GM18861 (cell line): Measurements from ENCODE around the gene ATP7B.

Experiments
- ATAC-seq: cut with Tn5 transposase; IDR thresholded peaks from one replicate; pipeline ENCODE4 v1.9.1; 2021; ENCODE audit not compliant: unreplicated experiment

Gene ATP7B

GRCh38 chr13:51902776-51903175 is 108.5 kb downstream of the ATP7B start:
- no peak for ATAC-seq

DNA sequence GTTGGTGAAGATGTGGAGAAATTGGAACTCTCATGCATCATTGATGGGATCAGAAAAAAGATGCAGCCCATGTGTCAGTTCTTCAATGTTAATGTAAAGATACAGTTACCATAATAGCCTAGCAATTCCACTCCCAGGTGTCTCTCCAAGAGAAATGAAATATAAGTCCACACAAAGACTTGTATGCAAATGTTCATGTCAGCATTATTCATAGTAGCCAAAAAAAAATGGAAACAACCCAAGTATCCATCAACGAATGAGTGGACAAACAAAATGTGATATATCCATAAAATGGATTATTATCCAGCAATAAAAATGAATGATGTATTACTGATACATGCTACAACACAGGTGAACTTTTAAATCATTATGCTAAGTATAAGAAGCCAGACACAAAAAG is 110.8 kb downstream of the ATP7B start:
- no peak for ATAC-seq

- peak; percentile 62 for ATAC-seq
Observed at GRCh38 chr13:51895906-51896888, 115.1 kb downstream of the ATP7B start.

GRCh38 chr13:51894239-51894638 is 117.0 kb downstream of the ATP7B start:
- ATAC-seq = no peak

DNA sequence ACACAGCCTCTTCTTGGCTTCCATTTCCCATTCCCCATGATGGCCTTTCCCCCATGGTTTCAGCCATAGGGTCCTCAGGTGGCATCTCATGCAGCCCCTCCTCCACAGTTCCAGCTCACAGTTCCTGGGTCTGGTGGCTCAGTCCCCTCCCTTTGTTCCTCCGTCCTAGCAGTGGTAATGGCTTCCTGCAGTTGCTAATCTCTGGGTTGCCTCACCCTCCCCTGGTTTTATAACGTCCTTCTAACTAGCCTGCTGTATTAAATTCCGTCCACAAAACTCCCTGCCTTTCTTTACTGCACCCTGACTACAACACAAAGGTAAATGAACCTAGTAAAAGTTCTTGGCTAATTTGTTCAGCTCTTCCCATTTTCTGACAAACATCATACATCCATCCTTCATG is 118.6 kb downstream of the ATP7B start:
- ATAC-seq = no peak

DNA sequence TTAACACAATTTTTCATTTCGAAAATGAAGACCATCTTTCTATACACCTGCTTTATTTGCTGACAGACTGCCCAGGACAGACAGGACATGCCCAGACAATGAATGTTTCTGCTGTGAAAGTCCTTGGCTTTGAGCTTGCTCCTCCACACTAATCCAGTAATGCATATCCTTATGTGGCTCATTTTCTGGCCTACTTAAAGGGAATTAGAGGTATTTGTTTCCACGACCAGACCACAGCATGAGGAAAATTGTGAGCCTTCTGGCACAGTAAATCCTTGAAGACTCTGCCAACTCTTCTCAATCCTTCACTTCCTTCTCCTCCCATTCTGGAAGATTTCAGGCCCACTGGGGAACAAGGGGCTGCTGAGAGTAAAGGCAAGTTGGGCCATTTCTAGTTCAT is 123.8 kb downstream of the ATP7B start:
- ATAC-seq = no peak

DNA sequence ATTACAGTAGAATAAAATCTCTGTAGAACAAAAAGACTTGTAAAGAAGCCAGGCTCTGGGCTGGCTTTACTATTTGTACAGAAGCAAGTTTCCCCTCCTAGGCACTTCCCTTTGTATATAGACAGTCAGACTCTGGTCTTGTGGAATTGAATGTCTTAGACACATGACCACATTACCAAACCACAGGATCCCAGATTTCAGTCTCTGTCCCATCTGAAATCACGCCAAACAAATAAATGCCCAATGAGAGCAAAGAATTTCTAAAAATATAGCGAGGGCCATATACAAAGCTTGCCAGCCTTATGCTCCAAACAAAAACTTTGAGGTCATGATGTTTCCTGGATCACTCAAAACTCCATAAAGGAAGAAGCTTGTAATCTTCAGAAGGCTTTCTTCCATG is 125.6 kb downstream of the ATP7B start:
- ATAC-seq = no peak

- ATAC-seq = no peak
Observed at GRCh38 chr13:51883226-51883600, 128.0 kb downstream of the ATP7B start.
